Peyer's patch (tissue), 4 donors: ENCODE data around the gene DDR2.

Experiments
- POLR2A ChIP-seq, 2 donors: fragments of 450-650 bp; IDR thresholded peaks; one replicate each; pipeline ENCODE4 v1.5.1; 2017; ENCODE audit warnings: antibody characterized with exemption in 2 of 2, mild to moderate bottlenecking in 2 of 2, moderate library complexity in 2 of 2
- TF ChIP-seq, protein P1 (sequence below), 6 experiments: fragments of 450-650 bp in 4 of 6; fragments of 200-600 bp in 2 of 6; sonication (generic) in 1 of 6; IDR thresholded peaks; one replicate each; pipeline ENCODE4 v1.5.1; 2017 to 2019; ENCODE audit warnings: antibody characterized with exemption in 6 of 6, mild to moderate bottlenecking in 3 of 6, moderate library complexity in 1 of 6

DNA sequence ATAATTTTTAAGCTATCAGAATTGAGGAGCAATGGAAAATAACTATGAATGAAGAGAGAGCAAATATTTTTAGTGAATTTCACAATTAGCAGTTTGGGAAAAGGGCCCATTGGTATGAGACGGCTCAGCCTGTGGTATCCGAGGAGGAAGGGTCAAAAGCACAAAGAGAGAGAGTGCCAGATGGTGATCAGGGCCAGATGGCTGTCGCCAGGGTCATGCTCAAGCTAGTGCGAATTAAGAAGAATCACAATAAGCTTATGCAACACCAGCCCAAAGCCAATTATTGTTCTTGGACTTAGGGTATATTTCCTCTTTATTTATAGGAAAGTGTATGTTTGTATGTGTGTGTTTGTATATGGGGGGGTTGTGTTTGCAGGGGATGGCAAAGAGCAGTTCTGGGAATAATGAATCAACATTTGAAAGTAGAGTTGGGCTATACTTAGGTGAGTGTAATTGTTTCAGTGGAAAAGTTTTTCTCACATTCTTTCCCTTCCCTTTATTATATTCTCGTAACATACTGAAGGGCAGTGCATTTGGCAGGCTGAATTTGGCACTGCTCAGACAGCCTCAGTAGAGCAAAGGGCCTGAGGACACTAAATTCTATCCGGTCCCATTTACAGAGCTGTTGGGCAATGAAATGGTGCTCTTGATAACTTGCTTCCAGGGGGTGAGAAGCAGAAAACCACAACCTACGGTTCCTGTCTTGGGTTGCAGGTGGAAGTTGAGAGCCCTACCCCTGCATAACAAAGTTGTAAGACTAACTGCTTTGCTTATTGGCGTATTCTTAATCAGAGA is 19.5 kb upstream of the DDR2 start:
- TF ChIP-seq, protein P1, sequence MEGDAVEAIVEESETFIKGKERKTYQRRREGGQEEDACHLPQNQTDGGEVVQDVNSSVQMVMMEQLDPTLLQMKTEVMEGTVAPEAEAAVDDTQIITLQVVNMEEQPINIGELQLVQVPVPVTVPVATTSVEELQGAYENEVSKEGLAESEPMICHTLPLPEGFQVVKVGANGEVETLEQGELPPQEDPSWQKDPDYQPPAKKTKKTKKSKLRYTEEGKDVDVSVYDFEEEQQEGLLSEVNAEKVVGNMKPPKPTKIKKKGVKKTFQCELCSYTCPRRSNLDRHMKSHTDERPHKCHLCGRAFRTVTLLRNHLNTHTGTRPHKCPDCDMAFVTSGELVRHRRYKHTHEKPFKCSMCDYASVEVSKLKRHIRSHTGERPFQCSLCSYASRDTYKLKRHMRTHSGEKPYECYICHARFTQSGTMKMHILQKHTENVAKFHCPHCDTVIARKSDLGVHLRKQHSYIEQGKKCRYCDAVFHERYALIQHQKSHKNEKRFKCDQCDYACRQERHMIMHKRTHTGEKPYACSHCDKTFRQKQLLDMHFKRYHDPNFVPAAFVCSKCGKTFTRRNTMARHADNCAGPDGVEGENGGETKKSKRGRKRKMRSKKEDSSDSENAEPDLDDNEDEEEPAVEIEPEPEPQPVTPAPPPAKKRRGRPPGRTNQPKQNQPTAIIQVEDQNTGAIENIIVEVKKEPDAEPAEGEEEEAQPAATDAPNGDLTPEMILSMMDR (IDR thresholded peaks at IDR 0.05) = no peak
- no peak for TF ChIP-seq POLR2A (IDR thresholded peaks at IDR 0.05)
